GM18867 (cell line): ENCODE measurements around the gene D2HGDH.
"Not testable (repeated sequence)": the region's sequence is repeated elsewhere in the genome, so short reads cannot be mapped to it uniquely, and the experiment has no call there.

Experiments
- ATAC-seq: cut with Tn5 transposase; IDR thresholded peaks from one replicate; pipeline ENCODE4 v1.9.1; 2021; ENCODE audit warnings: mild to moderate bottlenecking, moderate library complexity; ENCODE audit not compliant: unreplicated experiment

The D2HGDH gene

GRCh38 chr2:241791385-241791784 is 57.0 kb downstream of the D2HGDH start:
- ATAC-seq: not testable (repeated sequence)

GRCh38 chr2:241793385-241793784 is 59.0 kb downstream of the D2HGDH start:
- no peak for ATAC-seq

GRCh38 chr2:241794250-241794823 is 59.9 kb downstream of the D2HGDH start:
- no peak for ATAC-seq

- no peak for ATAC-seq
These were observed 60.9 kb downstream of the D2HGDH start for GRCh38 chr2:241795021-241795999.

GRCh38 chr2:241796209-241796608 is 61.8 kb downstream of the D2HGDH start:
- no peak for ATAC-seq

- no peak for ATAC-seq
These were observed 62.2 kb downstream of the D2HGDH start for GRCh38 chr2:241796610-241797138.

- no peak for ATAC-seq
These were observed 63.1 kb downstream of the D2HGDH start for GRCh38 chr2:241797441-241798080.

- no peak for ATAC-seq
These were observed 63.7 kb downstream of the D2HGDH start for GRCh38 chr2:241798081-241798630.

- ATAC-seq: no peak
These were observed 64.4 kb downstream of the D2HGDH start for GRCh38 chr2:241798631-241799521.

- ATAC-seq: no peak
These were observed 65.2 kb downstream of the D2HGDH start for GRCh38 chr2:241799522-241800197.

GRCh38 chr2:241800198-241800903 is 65.9 kb downstream of the D2HGDH start:
- not testable (repeated sequence) for ATAC-seq

GRCh38 chr2:241801611-241802420 is 67.4 kb downstream of the D2HGDH start:
- ATAC-seq: no peak

- no peak for ATAC-seq
These were observed 68.2 kb downstream of the D2HGDH start for GRCh38 chr2:241802421-241803318.

- peak; percentile 61 for ATAC-seq
These were observed 69.2 kb downstream of the D2HGDH start for GRCh38 chr2:241803387-241804325.

- ATAC-seq: peak; percentile 24
These were observed 70.1 kb downstream of the D2HGDH start for GRCh38 chr2:241804326-241805229.
